IMR-90 (cell line): ENCODE data around the gene YPEL2.

Experiments
- BHLHE40 ChIP-seq: fragments of 150-350 bp; IDR thresholded peaks from 2 replicates; pipeline ENCODE4 v1.6.1; 2016; ENCODE audit warnings: mild to moderate bottlenecking, low read depth, low read length
- CHD1 ChIP-seq: IDR thresholded peaks from 2 replicates; pipeline ENCODE4 v1.6.1; 2012; ENCODE audit warnings: low read depth, low read length, improper control_type of control experiment
- CTCF ChIP-seq: conservative IDR thresholded peaks from 2 replicates; pipeline ENCODE4 v1.5.1; 2012; ENCODE audit warnings: mild to moderate bottlenecking, low read depth, low read length, improper control_type of control experiment
- FOS ChIP-seq: fragments of 150-350 bp; IDR thresholded peaks from 2 replicates; pipeline ENCODE4 v1.6.1; 2016; ENCODE audit warnings: low read depth, low read length
- POLR2A ChIP-seq: IDR thresholded peaks from 2 replicates; pipeline ENCODE4 v1.6.1; 2012; ENCODE audit warnings: mild to moderate bottlenecking, low read depth, low read length
- RFX5 ChIP-seq: IDR thresholded peaks from 2 replicates; pipeline ENCODE4 v1.8.0; 2012; ENCODE audit warnings: low read depth, mild to moderate bottlenecking, low read length, moderate library complexity
- TF ChIP-seq, protein P1 (sequence below): fragments of 150-350 bp; IDR thresholded peaks from 2 replicates; pipeline ENCODE4 v1.6.1; 2017; ENCODE audit warnings: mild to moderate bottlenecking, antibody characterized with exemption, low read length, low read depth

DNA sequence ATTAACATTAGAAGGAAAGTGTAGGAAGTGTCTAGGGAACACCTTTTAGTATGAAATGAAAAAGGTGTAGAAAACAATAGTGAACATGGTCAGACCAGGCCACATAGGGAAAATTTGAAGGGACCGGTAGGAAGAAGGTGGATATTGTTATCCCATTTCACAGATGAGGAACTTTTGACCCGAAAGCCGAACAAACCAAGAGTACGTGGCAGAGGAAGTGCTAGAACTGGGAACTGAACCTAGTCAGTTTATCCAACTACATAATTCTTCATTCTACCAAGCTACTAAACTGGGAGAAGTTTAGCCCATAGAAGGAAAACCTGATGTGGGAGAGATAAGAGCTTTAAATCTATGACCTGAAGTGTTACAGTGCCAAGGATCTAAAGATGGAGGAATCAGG lies 43.2 kb downstream of the YPEL2 start:
- TF ChIP-seq POLR2A, result no peak
- no peak for TF ChIP-seq CTCF
- no peak for TF ChIP-seq RFX5
- TF ChIP-seq, protein P1, sequence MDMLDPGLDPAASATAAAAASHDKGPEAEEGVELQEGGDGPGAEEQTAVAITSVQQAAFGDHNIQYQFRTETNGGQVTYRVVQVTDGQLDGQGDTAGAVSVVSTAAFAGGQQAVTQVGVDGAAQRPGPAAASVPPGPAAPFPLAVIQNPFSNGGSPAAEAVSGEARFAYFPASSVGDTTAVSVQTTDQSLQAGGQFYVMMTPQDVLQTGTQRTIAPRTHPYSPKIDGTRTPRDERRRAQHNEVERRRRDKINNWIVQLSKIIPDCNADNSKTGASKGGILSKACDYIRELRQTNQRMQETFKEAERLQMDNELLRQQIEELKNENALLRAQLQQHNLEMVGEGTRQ, result no peak
- no peak for TF ChIP-seq CHD1
- TF ChIP-seq FOS, result no peak
- TF ChIP-seq BHLHE40, result no peak
